Left hindlimb (tissue), 1 donor: ENCODE measurements around the gene PLD4.

Experiments
- DNase-seq: peaks from one replicate; pipeline ENCODE4 v3.0.0-alpha.2; 2018

The PLD4 gene

GRCh38 chr14:104976198-104977007 is 51.7 kb downstream of the PLD4 start:
- peak; percentile 80 for DNase-seq

GRCh38 chr14:104977008-104977680 is 52.5 kb downstream of the PLD4 start:
- no peak for DNase-seq

GRCh38 chr14:104977681-104978653 is 53.3 kb downstream of the PLD4 start, which contains the start of gene AHNAK2:
AHNAK2 (minus strand) TSS chr14:104978374; CDS start chr14:104978237, 137 bp downstream.
- peak; percentile 81 for DNase-seq

- DNase-seq: no peak
Observed at GRCh38 chr14:104978746-104979691, 54.3 kb downstream of the PLD4 start.

- DNase-seq: no peak
Observed at GRCh38 chr14:104979758-104980610, 55.3 kb downstream of the PLD4 start.

GRCh38 chr14:104980611-104981531 is 56.2 kb downstream of the PLD4 start:
- no peak for DNase-seq

- DNase-seq: peak; percentile 73
Observed at GRCh38 chr14:104981699-104982541, 57.2 kb downstream of the PLD4 start.

- no peak for DNase-seq
Observed at GRCh38 chr14:104982548-104983230, 58.0 kb downstream of the PLD4 start.
